GM21423 (cell line): Measurements from ENCODE around the gene ATP2B1.

Source experiments
- ATAC-seq: cut with Tn5 transposase; IDR thresholded peaks from one replicate; pipeline ENCODE4 v1.9.1; 2021; ENCODE audit warnings: mild to moderate bottlenecking, moderate library complexity; ENCODE audit not compliant: unreplicated experiment

ATP2B1 gene

GRCh38 chr12:89662623-89663022, 46.0 kb downstream of the ATP2B1 start:
- no peak for ATAC-seq

- ATAC-seq, result no peak
Observed at GRCh38 chr12:89661706-89662330, 46.8 kb downstream of the ATP2B1 start.

DNA sequence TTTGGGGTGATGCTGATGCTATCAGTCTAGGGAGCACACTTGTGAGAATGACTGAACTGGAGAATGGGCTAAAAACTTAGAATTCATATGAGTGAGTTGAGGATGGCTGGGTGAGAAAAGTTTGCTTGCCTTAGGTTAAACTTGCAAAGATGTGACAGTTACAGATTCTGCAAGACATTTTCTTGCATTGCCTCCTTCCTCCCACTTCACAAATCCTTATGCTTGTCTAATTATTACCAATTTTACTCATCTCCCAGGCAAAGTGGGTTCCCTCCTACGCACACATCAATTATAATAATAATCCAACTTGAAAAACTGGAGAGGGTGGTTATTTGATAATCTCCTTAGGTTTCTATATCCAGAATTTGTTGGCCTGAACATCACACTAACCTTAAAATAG, 50.9 kb downstream of the ATP2B1 start:
- ATAC-seq, result no peak

- no peak for ATAC-seq
Observed at GRCh38 chr12:89657066-89657465, 51.6 kb downstream of the ATP2B1 start.

DNA sequence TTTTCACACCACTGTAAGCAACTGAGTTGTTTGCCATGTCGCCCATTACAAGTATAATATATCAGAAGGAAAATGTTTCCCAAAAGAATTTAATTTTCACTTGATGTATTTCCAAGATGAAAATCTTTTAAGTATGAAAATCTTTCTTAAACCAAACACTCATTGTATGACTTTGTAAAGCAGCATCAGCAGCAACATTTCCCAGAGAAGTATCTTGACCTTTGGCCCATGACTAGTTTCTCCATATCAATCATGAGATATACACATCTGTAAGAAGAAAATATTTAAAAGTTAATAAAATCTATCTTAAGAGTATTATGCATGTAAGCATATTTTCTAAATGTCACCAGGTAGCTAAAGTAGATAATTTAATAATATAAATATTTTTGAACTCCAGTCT, 52.8 kb downstream of the ATP2B1 start:
- no peak for ATAC-seq

- ATAC-seq, result no peak
Observed at GRCh38 chr12:89651192-89651591, 57.4 kb downstream of the ATP2B1 start.

GRCh38 chr12:89650239-89650638, 58.4 kb downstream of the ATP2B1 start:
- no peak for ATAC-seq

DNA sequence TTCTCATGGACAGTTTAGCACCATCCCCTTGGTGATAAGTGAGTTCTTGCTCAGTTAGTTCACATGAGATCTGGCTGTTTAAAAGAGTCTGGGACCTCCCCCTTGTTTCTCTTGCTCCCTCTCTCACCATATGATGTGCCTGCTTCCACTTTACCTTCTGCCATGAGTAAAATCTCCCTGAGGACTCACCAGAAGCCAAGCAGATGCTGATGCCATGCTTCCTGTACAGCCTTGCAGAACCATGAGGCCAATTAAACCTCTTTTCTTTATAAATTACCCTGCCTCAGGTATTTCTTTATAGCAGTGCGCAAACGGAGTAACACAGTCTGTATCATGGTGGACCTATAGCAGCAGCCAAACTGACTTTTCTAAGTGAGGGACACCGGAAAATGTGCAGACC, 58.8 kb downstream of the ATP2B1 start:
- ATAC-seq, result no peak

DNA sequence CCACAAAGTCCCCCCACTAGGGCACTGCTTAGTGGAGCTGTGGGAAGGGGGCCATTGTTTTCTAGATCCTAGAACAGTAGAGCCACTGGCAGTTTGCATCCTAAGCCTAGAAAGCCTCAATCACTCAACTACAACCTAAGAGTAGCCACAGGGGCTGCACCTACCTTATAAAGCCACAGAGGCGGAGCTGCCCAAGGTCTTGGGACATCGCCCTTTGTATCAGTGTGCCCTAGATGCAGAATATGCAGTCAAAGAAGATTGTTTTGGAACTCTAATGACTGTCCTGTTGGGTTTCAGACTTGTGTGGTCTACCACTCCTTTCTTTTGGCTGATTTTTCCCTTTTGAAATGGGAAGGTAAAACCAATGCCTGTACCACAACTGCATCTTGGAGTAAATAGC, 59.5 kb downstream of the ATP2B1 start:
- ATAC-seq, result no peak

- no peak for ATAC-seq
Observed at GRCh38 chr12:89648211-89648930, 60.3 kb downstream of the ATP2B1 start.

DNA sequence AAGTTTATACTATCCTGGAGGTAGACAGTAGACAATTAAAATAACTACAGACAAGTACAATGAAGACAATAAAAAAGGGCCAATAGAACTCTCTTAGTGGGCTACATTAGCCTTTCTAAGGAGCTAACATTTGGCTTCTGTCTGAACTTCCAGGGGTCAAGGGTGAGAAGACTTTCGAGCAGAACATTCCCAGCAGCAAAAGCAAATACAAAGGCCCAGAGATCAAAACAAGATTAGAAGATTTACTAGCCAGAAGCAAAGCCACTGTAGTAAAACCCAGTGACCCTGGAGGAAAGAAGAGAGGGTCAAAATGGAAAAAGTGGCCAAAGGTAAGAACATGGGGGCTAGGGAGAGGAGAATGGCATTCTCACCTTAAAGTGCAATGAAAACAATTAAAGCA, 63.2 kb downstream of the ATP2B1 start:
- ATAC-seq, result no peak

GRCh38 chr12:89642959-89643358, 65.7 kb downstream of the ATP2B1 start:
- no peak for ATAC-seq

- ATAC-seq, result no peak
Observed at GRCh38 chr12:89636776-89637160, 71.9 kb downstream of the ATP2B1 start.

DNA sequence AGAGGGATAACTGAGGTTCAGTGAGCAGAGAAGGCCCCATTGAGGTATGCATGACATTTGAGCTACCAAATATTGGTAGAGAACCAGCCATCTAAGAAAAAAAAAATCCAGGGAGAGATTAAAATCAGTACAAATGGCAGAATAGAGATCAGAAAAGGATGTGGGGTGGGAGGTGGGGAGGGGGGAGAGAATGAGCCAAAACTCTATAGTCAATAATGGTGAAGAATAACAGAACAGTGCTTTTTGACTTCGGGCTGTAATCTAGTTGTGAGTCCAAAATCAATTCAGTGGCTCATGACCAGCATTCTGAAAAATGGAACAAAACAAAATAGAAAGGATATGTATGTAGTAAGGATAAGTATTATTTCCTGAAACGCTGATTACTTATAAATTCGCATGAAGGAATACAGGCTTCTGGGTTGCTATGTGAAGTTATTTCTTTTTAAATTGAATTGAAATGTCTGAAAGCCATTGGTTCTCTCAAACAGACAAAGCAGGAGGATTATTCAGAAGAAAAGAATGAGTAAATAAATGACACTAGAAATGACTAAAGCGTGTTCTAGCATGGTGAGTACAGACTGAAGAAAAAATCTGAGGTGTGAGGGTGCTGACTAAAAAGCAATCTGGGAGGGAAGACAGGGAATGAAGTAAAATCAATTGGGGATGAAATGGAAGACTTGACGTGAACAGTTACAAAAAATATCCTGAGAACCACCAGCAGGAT, 72.4 kb downstream of the ATP2B1 start:
- ATAC-seq, result no peak

- no peak for ATAC-seq
Observed at GRCh38 chr12:89634508-89634907, 74.1 kb downstream of the ATP2B1 start.

- no peak for ATAC-seq
Observed at GRCh38 chr12:89632778-89633177, 75.9 kb downstream of the ATP2B1 start.

GRCh38 chr12:89622115-89622514, 86.5 kb downstream of the ATP2B1 start:
- no peak for ATAC-seq

- no peak for ATAC-seq
Observed at GRCh38 chr12:89621521-89621920, 87.1 kb downstream of the ATP2B1 start.

DNA sequence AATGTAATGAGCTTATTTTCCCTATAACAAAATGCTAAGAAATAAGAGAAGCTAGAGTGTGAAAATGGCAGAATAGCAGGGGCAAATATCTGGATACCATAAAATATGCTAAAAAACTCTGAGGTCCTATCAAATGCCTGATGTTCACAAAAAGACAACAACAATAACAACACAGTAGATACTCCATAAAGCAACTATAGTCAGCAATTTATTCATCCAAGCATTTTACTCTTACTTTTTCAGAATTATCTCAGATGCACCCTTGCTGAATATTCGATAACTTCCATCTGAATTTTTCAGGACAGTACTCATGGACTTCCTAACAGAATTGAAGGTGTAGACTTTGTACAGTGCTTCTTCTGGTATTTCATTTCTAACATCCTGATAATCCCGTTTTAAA, 88.9 kb downstream of the ATP2B1 start:
- no peak for ATAC-seq

GRCh38 chr12:89618113-89618862, 90.3 kb downstream of the ATP2B1 start:
- ATAC-seq, result no peak

- no peak for ATAC-seq
Observed at GRCh38 chr12:89610366-89610765, 98.3 kb downstream of the ATP2B1 start.
